Mesothelial cell of epicardium (in vitro differentiated cells): Measurements from ENCODE around the gene NDUFS1. TPM values are rescaled to one million over a fixed set of nuclear protein-coding genes. Genes with fewer than 3 reads are reported as not detected.

Experiments used
- DNase-seq, 2 experiments: peaks; one replicate each; pipeline ENCODE4 v3.0.0; 2021; ENCODE audit warnings: low spot score in 2 of 2; ENCODE audit not compliant: unreplicated experiment in 2 of 2
- H3K27ac Mint-ChIP-seq: 2 replicates; pipeline ENCODE4 v1.8.0; 2021; ENCODE audit warnings: mixed read lengths
- H3K27me3 Mint-ChIP-seq: 2 replicates; pipeline ENCODE4 v1.8.0; 2021; ENCODE audit warnings: low read depth, mixed read lengths
- H3K36me3 Mint-ChIP-seq: 2 replicates; pipeline ENCODE4 v1.8.0; 2021; ENCODE audit warnings: mixed read lengths
- H3K4me1 Mint-ChIP-seq: 2 replicates; pipeline ENCODE4 v1.8.0; 2021; ENCODE audit warnings: mixed read lengths
- H3K4me3 Mint-ChIP-seq: 2 replicates; pipeline ENCODE4 v1.8.0; 2021; ENCODE audit warnings: mild to moderate bottlenecking, moderate library complexity, mixed read lengths
- H3K9me3 Mint-ChIP-seq: 2 replicates; pipeline ENCODE4 v1.8.0; 2021; ENCODE audit warnings: mixed read lengths
- total RNA-seq: library from RNA; stranded (reverse); gene quantifications from 3 replicates; pipeline ENCODE4 v1.2.1, GENCODE V29; 2021
- TF ChIP-seq, protein P1 (sequence below): fragments of 200-600 bp; sonication (generic); IDR thresholded peaks from one replicate; pipeline ENCODE4 v1.5.0; 2021; ENCODE audit warnings: antibody characterized with exemption; ENCODE audit not compliant: unreplicated experiment

Gene NDUFS1
- total RNA-seq, 1 donor from 2014 or later, result 62.5 TPM

GRCh38 chr2:206075113-206075512, 84.1 kb downstream of the NDUFS1 start:
- TF ChIP-seq, protein P1, sequence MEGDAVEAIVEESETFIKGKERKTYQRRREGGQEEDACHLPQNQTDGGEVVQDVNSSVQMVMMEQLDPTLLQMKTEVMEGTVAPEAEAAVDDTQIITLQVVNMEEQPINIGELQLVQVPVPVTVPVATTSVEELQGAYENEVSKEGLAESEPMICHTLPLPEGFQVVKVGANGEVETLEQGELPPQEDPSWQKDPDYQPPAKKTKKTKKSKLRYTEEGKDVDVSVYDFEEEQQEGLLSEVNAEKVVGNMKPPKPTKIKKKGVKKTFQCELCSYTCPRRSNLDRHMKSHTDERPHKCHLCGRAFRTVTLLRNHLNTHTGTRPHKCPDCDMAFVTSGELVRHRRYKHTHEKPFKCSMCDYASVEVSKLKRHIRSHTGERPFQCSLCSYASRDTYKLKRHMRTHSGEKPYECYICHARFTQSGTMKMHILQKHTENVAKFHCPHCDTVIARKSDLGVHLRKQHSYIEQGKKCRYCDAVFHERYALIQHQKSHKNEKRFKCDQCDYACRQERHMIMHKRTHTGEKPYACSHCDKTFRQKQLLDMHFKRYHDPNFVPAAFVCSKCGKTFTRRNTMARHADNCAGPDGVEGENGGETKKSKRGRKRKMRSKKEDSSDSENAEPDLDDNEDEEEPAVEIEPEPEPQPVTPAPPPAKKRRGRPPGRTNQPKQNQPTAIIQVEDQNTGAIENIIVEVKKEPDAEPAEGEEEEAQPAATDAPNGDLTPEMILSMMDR, result no peak
- Mint-ChIP-seq H3K9me3 (no peaks in the 10 kb centered on the region), H3K27me3 (no peaks in the 10 kb centered on the region), H3K4me1 (peaks cover 6% of the 10 kb centered on the region), H3K4me3 (no peak overlapping the region), H3K27ac (no peak overlapping the region), H3K36me3 (peaks cover 3% of the 10 kb centered on the region)
- DNase-seq, result no peak

DNA sequence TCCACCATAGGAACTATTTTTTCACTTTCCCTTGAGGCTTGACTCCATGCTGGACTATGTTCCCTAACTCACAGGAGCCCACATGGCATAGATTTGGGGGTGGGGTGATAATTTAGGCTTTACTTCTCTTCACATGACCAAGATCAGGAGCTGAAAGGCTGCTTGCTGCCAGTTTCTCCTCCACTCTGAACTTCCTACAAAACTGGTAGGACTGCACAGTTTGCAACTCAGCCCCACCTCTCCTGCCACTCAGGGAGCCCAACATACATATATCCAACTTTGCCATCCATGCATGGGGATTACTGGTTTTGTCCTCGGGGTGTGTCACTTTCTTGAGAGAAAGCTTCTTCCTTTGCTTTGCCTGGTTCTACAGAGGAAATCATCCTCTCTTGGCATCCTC, 87.4 kb downstream of the NDUFS1 start:
- no peaks in the 10 kb centered on the region for H3K9me3 Mint-ChIP-seq
- no peak overlapping the region for H3K27ac Mint-ChIP-seq
- H3K27me3 Mint-ChIP-seq, result no peaks in the 10 kb centered on the region
- TF ChIP-seq, protein P1, result no peak
- no peaks in the 10 kb centered on the region for H3K4me1 Mint-ChIP-seq
- DNase-seq, result no peak
- H3K4me3 Mint-ChIP-seq, result no peak overlapping the region
- peaks cover 5% of the 10 kb centered on the region for H3K36me3 Mint-ChIP-seq

GRCh38 chr2:206069417-206069816, 89.8 kb downstream of the NDUFS1 start:
- Mint-ChIP-seq H3K4me3 (no peak overlapping the region), H3K9me3 (no peaks in the 10 kb centered on the region), H3K27ac (no peak overlapping the region), H3K4me1 (no peaks in the 10 kb centered on the region), H3K27me3 (no peaks in the 10 kb centered on the region), H3K36me3 (peaks cover 6% of the 10 kb centered on the region)
- TF ChIP-seq, protein P1, result no peak
- no peak for DNase-seq

DNA sequence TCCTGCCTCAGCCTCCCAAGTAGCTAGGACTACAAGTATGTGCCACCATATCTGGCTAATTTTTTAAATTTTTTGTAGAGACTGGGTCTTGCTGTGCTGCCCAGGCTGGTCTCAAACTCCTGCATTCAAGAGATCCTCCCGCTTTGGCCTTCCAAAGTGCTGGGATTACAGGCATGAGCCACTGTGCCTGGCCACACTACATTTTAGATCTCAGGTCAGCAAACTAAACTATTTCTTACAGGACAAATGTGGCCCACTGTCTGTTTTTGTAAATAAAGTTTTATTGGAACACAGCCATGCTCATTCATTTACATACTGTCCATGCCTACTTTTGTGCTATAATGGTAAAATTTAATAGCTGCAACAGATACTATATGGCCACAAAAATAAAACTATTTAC, 91.0 kb downstream of the NDUFS1 start:
- H3K4me3 Mint-ChIP-seq, result no peak overlapping the region
- TF ChIP-seq, protein P1, result no peak
- H3K27ac Mint-ChIP-seq, result no peak overlapping the region
- H3K9me3 Mint-ChIP-seq, result peaks cover 3% of the 10 kb centered on the region
- no peak for DNase-seq
- H3K36me3 Mint-ChIP-seq, result peaks cover 9% of the 10 kb centered on the region
- no peaks in the 10 kb centered on the region for H3K27me3 Mint-ChIP-seq
- no peaks in the 10 kb centered on the region for H3K4me1 Mint-ChIP-seq

Other genes with a start within 250 kb of the NDUFS1 start
- 21.4 to 23.1 TPM (median 21.7 TPM) in 3 replicates for gene INO80D, start 73.3 kb downstream of the NDUFS1 start, total RNA-seq
- gene EEF1B2, start 451 bp upstream of the NDUFS1 start, total RNA-seq, result 483 to 501 TPM (median 491 TPM) in 3 replicates
- 45.7 to 49.5 TPM (median 47.6 TPM) in 3 replicates for gene ZDBF2, start 115.2 kb upstream of the NDUFS1 start, total RNA-seq